Endothelial cell of umbilical vein (primary cell): ENCODE data around the gene OLFML2A. TPM values are rescaled to one million over a fixed set of nuclear protein-coding genes. Genes with fewer than 3 reads are reported as not detected.

Experiments
- BruUV-seq: library from RNA; stranded (reverse); fragments of 400-500 nt; replicated peaks from 2 replicates; lab custom pipeline; 2021; lab: Mats Ljungman, UMichigan
- CTCF ChIA-PET: fragments of 300-600, 350-600 bp; sonication (Branson Sonifier 250); formaldehyde crosslinking; loops from one replicate; lab custom pipeline; 2021; ENCODE audit warnings: antibody characterized with exemption, inconsistent platforms; lab: Charles Lee
- POLR2A ChIA-PET: fragments of 300-600, 350-600 bp; sonication (Branson Sonifier 250); formaldehyde crosslinking; loops from one replicate; lab custom pipeline; 2021; ENCODE audit warnings: antibody characterized with exemption, inconsistent platforms; lab: Charles Lee
- DNase-seq: peaks from one replicate; pipeline ENCODE4 v3.0.0-alpha.2; 2011; ENCODE audit warnings: low read depth, low spot score
- FAIRE-seq: peaks from 2 replicates; lab custom pipeline; 2011; peaks lifted over from hg19 to GRCh38; lab: Jason Lieb, UNC
- H2AFZ ChIP-seq: 2 replicates; pipeline ENCODE4 v1.6.0; 2012; ENCODE audit warnings: low read depth, low read length, control low read depth, inconsistent platforms
- H3K27ac ChIP-seq: 2 replicates; pipeline ENCODE4 v1.5.1; 2011; ENCODE audit warnings: low read depth, mild to moderate bottlenecking, control low read depth, low read length, moderate library complexity; ENCODE audit not compliant: insufficient read depth
- H3K27me3 ChIP-seq, 2 experiments: 2 replicates each; pipeline versions ENCODE4 v1.6.0 to v1.6.1; 2011; ENCODE audit warnings: low read length in 2 of 2, mixed read lengths in 1 of 2; ENCODE audit not compliant: control insufficient read depth in 2 of 2, insufficient read depth in 2 of 2
- H3K36me3 ChIP-seq, 2 experiments: 2 replicates in 1 of 2; 3 replicates in 1 of 2; pipeline ENCODE4 v1.5.1; 2011; ENCODE audit warnings: low read length in 2 of 2, mild to moderate bottlenecking in 1 of 2, moderate library complexity in 1 of 2; ENCODE audit not compliant: control insufficient read depth in 2 of 2, insufficient read depth in 2 of 2; ENCODE audit errors: extremely low read depth in 1 of 2
- H3K4me1 ChIP-seq: 3 replicates; pipeline ENCODE4 v1.5.1; 2011; ENCODE audit warnings: mild to moderate bottlenecking, low read length; ENCODE audit not compliant: control insufficient read depth, insufficient read depth; ENCODE audit errors: extremely low read depth
- H3K4me2 ChIP-seq: 2 replicates; pipeline ENCODE4 v1.6.1; 2011; ENCODE audit warnings: low read length, control low read depth, mixed read lengths; ENCODE audit not compliant: insufficient read depth
- H3K4me3 ChIP-seq, 3 experiments: fragments of 200-600 bp in 1 of 3; sonication (generic), shearing (Covaris generic) in 1 of 3; replicated peaks in 1 of 3; 2 replicates each; pipeline ENCODE4 v1.5.1; 2011 to 2016; ENCODE audit warnings: control low read depth in 3 of 3, low read length in 3 of 3, mild to moderate bottlenecking in 2 of 3, inconsistent platforms in 1 of 3, low read depth in 1 of 3, moderate library complexity in 1 of 3; ENCODE audit not compliant: insufficient read depth in 1 of 3
- H3K79me2 ChIP-seq: 2 replicates; pipeline ENCODE4 v1.6.0; 2012; ENCODE audit warnings: low read length, inconsistent platforms; ENCODE audit not compliant: control insufficient read depth, insufficient read depth
- H3K9ac ChIP-seq: replicated peaks from 2 replicates; pipeline ENCODE3; 2011; ENCODE audit warnings: low read length, control low read depth; ENCODE audit not compliant: insufficient read depth; ENCODE audit errors: extremely low read depth
- H3K9me1 ChIP-seq: replicated peaks from 3 replicates; pipeline ENCODE4 v1.6.0; 2011; ENCODE audit warnings: mild to moderate bottlenecking, low read length; ENCODE audit not compliant: control insufficient read depth, insufficient read depth; ENCODE audit errors: extremely low read depth
- H3K9me3 ChIP-seq: replicated peaks from 2 replicates; pipeline ENCODE4 v1.5.1; 2012; ENCODE audit warnings: low read length, inconsistent platforms; ENCODE audit not compliant: control insufficient read depth, insufficient read depth
- H4K20me1 ChIP-seq: replicated peaks from 2 replicates; pipeline ENCODE3; 2011; ENCODE audit warnings: mild to moderate bottlenecking, low read length; ENCODE audit not compliant: control insufficient read depth, insufficient read depth; ENCODE audit errors: extremely low read depth
- POLR2AphosphoS5 ChIP-seq: IDR thresholded peaks from 2 replicates; pipeline ENCODE4 v1.6.1; 2012; ENCODE audit warnings: low read depth, mild to moderate bottlenecking, control low read depth, low read length, moderate library complexity; ENCODE audit not compliant: insufficient read depth
- dilution Hi-C: fragments of 300-500 bp; cut with MboI; formaldehyde crosslinking; loops from one replicate; pipeline ENCODE4 v1.15.0; 2019; ENCODE audit warnings: low sequenced_read_pairs; ENCODE audit not compliant: extremely low pct_ligation_motif_present
- intact Hi-C: fragments of 100-400 bp; cut with micrococcal nuclease; formaldehyde crosslinking; loops from one replicate; pipeline ENCODE4 v1.10.0; 2022
- polyA plus RNA-seq, 4 experiments: library from polyadenylated mRNA; depleted of rRNA in 3 of 4; stranded (reverse) in 3 of 4; unstranded in 1 of 4; fragments of >200 nt; gene quantifications; 2 replicates each; pipeline versions ENCODE4 v1.2.1 to v1.2.3, GENCODE V29; 2011 to 2012; ENCODE audit warnings: missing spikeins in 1 of 4
- total RNA-seq: library from RNA; stranded (reverse); gene quantifications from 2 replicates; pipeline ENCODE4 v1.2.3, GENCODE V29; 2021
- TF ChIP-seq, protein P1 (sequence below), 2 donors: IDR thresholded peaks; 1 replicate in 1 of 2; 2 replicates in 1 of 2; pipeline ENCODE4 v1.5.1; 2011; ENCODE audit warnings: low read length in 2 of 2, mild to moderate bottlenecking in 2 of 2, moderate library complexity in 2 of 2, control low read depth in 1 of 2, inconsistent platforms in 1 of 2, low read depth in 1 of 2; ENCODE audit not compliant: insufficient read depth in 1 of 2; ENCODE audit errors: extremely low read depth in 1 of 2

OLFML2A gene
- total and polyA plus RNA-seq, 2 donors (not counting 3 experiments of a cell fraction or from before 2014, with no cell fraction given), result 0.92 to 1.1 TPM

GRCh38 chr9:124795881-124796431, 19.0 kb downstream of the OLFML2A start:
- ChIA-PET POLR2A (no interaction called here), CTCF (interaction anchor here (0.9 to 5.2 kb wide), 13 partner anchors 10 to 179 kb away, joined by 3 to 40 read pairs (median 4); partner anchors contain the start of genes NR6A1 and WDR38)
- no peaks in the 10 kb centered on the region for H3K9me3 ChIP-seq
- peak; percentile 44 for DNase-seq
- no peaks in the 10 kb centered on the region for H4K20me1 ChIP-seq
- no peaks in the 10 kb centered on the region for H3K79me2 ChIP-seq
- BruUV-seq, result no TSS peak
- no peak overlapping the region for H3K27ac ChIP-seq
- dilution Hi-C loops (no loop called here), intact Hi-C loops (loop anchor here (2.0 kb wide), 1 partner anchor 39 kb away; no protein-coding TSS in a partner anchor)
- peaks cover 19% of the 10 kb centered on the region for H3K4me1 ChIP-seq
- peak overlapping the region; percentile 38 for H2AFZ ChIP-seq
- H3K4me2 ChIP-seq, result peak overlapping the region; percentile 16
- no peaks in the 10 kb centered on the region for H3K9me1 ChIP-seq
- FAIRE-seq, result peak; percentile 82
- no peak overlapping the region for H3K4me3 ChIP-seq
- peak; percentile 44 for TF ChIP-seq POLR2AphosphoS5
- TF ChIP-seq, protein P1, sequence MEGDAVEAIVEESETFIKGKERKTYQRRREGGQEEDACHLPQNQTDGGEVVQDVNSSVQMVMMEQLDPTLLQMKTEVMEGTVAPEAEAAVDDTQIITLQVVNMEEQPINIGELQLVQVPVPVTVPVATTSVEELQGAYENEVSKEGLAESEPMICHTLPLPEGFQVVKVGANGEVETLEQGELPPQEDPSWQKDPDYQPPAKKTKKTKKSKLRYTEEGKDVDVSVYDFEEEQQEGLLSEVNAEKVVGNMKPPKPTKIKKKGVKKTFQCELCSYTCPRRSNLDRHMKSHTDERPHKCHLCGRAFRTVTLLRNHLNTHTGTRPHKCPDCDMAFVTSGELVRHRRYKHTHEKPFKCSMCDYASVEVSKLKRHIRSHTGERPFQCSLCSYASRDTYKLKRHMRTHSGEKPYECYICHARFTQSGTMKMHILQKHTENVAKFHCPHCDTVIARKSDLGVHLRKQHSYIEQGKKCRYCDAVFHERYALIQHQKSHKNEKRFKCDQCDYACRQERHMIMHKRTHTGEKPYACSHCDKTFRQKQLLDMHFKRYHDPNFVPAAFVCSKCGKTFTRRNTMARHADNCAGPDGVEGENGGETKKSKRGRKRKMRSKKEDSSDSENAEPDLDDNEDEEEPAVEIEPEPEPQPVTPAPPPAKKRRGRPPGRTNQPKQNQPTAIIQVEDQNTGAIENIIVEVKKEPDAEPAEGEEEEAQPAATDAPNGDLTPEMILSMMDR (IDR thresholded peaks at IDR 0.05; ENCODE audit: extremely low read depth in 1 of 2, insufficient read depth in 1 of 2, low read depth in 1 of 2, low read length in 2 of 2), result no peak
- no peak overlapping the region for H3K9ac ChIP-seq
- H3K36me3 ChIP-seq, result no peaks in the 10 kb centered on the region
- H3K27me3 ChIP-seq, result peaks cover 3 to 9% of the 10 kb centered on the region in 2 experiments
